ENCODE results near the gene NFKBIE.

The NFKBIE gene

DNA sequence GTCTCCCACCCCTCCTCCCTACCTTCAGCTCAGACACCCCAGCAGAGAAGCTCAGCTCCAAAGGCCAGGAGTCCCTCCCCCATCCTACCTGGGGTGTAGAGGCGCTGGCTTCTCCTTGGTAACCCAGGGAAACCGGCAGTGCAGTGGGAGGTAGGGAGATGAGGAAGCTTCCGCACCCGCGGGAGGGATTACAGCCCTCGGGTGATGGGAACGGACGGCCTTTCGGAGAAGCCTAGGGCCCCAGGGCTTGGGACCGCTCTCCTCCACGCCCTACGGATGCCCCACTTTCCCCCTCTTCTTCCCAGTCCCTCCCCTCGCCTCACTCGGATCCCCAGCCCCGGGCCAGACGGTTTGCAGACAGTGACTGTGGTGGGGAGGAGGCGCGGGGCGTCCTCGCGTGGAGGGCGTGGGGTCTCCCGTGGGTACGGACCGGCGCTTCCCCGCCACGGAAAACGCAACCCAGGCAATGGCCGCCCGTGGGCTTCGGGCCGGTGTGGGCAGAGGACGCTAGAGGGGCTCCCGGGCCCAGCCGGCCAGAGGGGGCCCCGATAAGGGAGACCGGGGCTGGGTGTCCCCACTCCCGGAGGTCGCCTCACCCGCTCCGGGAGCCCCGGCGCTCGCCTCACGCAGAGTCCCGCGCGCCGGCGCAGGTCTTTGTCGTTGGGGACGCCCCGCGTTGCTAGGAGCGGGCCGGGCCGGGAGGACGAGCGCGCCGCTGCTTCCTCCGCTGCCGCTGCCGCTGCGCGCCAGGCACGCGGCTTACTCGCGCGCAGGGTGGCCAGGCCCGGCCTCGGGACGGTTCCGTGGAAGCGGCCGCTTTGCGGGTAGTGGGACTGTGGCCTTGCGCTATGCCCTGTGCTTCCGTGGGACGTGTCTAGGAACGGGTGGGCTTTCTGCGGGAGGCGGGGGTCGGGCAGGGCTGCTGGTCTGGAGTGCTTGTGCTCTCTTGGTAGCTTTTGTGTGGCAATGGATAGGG is 32.0 kb upstream of the NFKBIE start:
- DNase-seq, result peak in 4 of 5 experiments; percentile 18 to 63 (median 24)

DNA sequence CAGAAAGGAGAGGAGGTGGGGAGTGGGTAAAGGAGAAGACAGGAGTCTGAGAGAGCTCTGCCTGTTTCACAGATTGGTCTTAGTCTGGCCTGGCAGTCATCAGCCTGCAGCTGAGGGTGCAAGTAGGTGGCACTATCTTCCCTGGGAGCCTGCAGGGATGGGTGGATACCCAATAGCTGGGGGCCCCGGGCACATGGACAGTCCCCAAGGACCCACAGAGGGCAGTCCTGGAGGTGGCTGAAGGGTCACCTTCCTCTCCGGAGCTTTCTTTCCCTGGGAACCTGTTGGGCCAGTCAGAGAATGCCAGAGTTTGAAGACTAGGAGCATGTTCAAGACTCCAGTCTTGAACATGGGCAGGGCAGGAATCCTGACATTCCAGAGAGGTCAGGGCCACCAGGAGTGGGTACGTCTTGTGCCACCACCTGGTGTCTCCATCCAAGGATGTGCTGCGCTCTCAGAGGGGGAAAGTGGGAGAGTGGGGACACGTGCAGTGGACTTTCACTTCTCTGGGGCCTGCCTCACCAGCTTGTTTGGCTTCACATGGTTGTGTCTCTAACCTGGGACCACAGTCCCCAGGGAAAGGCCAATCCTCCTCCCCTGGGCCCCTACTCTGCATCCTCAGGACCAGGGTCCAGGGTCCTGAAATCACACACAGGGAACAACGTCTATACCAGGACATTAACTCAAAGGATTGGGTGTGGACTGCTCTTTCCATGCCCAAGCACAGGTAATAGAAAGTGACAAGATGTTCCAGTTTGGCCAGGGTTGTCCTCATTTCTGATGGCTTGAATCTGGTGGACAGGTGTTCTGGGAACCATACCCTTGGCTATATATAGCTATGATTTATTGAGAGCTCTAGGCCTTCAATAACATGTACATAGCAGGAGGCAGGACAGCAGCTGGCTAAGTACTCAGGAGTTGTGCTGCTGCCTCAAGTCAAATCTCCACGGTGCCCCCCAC is 29.8 kb upstream of the NFKBIE start:
- DNase-seq, result no peak

DNA sequence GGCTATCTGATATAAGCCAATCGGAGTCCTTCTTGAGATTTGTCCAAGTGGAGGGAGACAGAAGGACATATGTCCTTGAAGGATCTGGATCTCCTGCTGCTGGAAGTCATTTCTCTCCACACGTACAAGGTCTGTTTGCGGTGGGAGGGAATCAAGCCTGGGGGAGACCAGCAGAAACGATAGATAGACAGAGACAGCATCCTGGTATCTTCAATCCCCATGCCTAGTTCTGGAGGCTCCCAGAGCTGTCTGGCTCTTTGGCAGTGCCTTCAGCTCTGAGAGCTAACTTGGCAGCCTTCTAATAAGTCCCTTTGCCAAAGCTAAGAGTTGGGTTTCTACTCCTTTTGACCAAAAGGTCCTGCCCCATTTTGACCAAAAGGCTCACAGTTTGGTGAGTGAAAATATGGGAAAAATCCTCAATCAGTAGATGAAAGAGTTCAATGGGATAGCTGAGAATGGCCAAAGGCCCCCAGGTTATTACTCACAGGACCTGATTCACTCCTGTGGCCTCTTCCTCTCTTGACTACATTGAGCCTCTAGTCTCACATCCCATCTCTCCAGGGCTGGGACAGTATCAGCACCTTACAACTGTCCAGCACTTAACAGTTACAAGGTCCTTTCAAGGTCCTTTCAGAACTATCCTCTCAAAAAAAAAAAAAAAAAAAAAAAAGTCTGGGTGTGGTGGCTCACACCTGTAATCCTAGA is 27.5 kb upstream of the NFKBIE start:
- no peak for DNase-seq

- DNase-seq, result no peak
Observed at GRCh38 chr6:44291841-44292240, 26.5 kb upstream of the NFKBIE start.

DNA sequence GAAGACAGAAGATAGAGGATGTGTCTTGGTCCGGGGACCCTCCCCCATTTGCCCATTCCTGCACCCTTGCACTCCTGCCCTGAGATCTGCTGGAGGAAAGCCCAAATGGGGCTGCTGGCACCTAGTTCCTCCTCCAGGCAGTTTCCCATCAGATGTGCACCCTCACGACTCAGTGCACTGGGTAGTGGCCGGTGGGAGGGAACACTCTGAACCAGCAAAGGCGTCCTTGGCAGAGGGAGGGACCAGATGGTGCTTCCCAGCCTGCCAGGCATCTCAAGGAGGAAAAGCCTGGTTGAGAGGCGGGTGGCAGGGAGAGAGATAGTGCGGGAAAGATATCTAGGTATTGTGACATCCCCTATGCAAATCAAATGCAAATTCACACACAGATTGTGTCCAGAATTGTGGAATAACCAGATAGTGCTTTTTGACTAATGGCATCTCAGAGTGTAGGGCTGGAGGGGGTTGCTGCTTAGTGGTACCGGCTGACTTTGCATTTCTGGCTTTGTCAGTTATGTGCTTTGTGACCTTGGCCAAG is 24.4 kb upstream of the NFKBIE start:
- DNase-seq, result no peak

GRCh38 chr6:44286747-44287146 is 21.4 kb upstream of the NFKBIE start:
- no peak for DNase-seq

DNA sequence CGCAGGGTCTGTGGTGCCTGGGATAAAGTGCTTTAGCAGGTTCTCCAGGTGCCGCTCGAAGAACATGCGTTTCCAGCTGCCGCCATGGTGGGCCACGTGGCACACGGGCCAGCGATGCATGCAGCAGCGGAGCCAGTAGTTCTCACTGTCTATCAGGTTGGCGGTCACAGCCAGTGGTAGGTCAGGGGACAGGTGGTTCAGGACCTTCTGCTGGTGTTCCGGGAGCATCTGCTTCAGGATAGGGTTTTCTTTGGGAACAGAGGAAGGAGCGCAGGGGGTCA is 20.9 kb upstream of the NFKBIE start:
- no peak for DNase-seq

DNA sequence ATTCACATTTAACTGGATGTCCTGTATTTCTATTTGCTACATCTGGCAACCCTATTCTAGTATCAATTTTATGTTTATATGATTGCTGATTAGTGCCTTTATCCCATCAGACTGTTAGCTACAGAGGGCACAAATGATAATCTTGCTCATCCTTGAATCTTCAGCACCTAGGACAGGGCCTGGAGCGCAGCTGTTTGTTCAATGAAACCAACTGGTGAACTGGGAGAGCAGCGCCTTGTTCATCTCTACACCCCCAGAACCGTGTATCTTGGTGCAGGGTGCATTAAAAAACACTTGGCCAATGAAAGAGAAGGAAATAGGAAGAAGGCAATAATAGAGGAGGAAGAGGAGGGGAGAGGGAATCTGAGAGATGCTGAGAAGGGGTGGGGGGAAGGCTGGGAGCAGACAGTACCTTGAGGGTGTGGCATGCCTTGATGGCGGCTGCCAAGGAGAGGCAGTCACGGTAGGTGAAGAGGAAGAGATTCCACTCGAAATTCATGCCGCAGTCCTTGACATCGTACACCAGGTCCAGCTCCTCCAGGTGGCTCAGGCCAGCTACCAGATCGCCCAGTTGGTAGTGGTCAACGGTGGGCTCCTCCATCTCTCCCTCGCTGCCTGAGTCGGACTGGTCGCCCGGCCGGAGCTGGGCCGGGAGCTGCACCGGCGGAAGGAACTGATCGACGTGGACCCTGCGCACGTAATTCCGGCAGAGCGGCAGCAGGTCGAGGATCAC is 20.4 kb upstream of the NFKBIE start:
- no peak for DNase-seq

- no peak for DNase-seq
Observed at GRCh38 chr6:44284867-44285266, 19.5 kb upstream of the NFKBIE start.

DNA sequence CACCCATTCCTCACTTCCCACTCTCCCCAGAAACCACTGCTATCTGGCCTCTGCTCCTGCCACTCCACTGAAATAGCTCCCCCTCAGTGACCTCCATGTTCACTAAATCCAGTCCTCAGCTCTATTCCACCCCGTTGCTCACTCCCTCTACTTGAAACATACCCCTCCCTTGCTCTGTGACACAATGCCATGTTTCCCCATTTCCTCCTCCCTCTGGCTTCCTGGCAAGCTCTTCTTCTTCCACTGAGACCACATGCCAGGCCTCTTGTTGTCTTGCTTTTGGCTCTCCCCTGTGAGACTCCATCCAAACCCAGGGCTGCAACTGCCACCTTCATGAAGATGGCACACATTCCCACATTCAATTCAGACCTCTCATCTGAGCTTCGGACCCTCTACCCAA is 18.8 kb upstream of the NFKBIE start:
- no peak for DNase-seq

DNA sequence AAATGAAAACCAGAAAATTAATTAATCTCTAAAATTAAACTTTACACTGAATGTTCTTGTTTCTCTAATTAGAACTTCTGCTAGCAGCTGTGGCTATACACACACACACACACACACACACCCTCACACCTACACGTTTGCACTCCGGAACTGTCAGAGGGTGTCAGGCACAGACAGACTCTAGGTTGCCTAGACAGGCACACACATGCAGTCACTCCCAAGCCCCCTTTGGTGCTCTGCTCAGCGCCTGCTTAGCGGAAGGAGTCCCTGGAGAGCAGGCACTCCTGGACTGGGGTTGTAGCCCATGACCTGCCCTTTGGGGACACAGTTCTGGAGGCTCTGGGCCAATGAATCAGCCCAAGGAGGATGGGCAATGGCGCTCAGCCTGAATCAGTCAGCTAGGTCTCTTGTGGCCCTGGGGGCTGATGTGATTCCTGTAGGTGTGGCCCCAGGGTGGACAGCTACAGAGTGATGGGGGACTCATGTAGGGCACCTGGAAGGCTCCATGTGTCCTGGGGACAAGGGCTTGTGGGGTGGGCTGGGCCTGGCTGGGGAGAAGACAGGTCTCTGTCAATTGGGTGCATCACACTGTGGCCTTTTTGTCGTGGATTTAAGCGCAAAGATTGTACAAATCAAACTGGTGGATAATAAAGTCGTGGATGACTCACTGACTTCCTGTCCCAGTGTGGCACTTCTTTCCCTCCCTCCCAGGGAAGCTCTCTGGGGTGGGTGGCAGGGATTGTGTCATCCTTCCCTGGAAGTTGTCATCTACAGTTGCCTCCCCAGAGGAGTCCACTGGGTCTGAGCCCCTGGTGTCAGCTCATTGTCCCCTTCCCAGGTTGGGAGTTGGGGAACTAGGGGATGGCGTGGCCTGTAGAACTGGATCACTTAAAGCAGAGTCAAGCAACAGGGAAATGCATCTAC is 13.7 kb upstream of the NFKBIE start:
- DNase-seq, result no peak

DNA sequence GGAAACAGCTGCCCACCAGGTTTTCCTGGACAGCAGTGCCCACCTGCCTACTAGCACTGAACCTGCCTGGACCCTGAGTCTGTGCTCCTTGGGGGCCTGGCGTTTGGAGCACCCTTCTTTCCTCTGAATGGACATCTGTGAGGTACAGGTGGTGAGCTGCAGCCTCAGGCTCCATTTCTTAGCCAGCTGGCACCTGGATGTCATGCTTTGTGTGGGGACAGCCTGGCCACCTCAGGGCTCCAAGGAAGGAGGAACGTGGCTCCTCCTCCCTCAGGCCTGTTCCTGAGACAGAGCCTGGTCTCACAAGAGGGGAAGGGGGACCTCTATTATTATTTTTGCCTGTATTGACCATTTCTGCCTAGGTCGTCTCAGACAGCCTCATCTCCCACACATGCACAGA is 13.0 kb upstream of the NFKBIE start:
- no peak for DNase-seq

DNA sequence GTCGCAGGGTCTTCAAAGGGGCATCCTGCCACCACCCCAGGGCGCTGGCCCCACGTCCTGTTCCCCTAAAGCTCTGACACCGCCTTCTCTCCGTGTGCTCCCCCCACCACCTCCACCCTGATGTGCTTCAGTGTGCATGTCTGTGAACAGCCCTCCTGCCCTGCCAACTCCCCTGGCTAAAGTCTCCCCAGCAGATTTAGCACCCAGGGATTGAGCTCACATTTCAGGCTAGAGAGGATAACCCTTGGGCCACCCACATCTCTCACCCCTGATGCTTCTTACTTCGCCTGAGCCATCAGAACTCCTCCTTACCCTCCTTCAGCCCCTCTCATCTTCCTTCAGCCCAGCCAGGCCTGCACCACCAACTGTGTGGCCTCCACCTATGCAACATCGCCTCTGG is 12.4 kb upstream of the NFKBIE start:
- DNase-seq, result no peak

DNA sequence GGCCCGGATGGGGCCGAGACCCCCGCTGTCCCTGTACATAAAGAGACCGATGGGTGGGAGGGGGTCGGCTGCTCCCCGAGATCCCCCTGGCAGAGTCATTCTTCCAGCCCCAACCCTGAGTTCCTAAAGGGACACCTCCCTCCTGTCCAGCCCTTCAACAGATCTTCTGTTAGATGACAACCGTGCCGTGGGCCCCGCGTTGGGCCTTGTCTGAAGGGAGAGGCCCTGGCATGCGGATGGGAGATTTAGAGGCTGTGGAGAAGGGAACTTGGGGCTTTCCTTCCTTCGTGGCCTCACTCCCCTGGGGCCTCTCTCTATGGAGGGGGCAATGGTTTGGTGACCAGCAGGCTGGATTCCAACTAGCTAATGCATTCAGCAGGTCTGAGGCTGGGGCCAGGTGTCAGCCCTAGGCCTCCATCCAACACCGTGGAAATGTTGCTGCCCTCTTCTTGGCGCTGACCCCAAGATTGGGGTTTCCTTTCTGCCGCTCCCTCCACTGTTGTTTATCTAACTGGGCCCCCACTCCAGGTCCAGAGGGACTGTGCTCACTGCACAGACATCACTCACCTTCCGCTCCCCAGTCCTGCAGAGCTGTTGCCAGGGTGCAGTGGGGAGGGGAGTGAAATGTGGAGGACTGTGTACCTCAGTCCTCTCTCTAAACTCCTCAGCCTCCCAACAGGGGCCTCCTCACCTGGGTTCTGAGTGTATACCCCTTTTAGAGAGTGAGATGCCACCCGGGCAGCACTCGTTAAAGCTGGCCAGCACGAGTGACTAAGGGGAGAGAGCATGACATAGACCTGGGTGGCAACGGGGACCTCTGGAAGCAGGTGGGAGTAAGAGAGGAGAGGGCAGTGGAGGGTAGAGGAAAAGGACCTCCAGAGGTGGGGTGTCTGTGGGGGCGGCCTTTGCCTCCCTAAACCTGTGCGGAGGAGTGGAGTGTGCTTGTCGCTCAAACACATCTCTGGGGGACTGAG is 11.6 kb upstream of the NFKBIE start:
- DNase-seq, result no peak

- DNase-seq, result peak in 1 of 5 experiments; percentile 45
Observed at GRCh38 chr6:44275749-44276648, 10.6 kb upstream of the NFKBIE start.

DNA sequence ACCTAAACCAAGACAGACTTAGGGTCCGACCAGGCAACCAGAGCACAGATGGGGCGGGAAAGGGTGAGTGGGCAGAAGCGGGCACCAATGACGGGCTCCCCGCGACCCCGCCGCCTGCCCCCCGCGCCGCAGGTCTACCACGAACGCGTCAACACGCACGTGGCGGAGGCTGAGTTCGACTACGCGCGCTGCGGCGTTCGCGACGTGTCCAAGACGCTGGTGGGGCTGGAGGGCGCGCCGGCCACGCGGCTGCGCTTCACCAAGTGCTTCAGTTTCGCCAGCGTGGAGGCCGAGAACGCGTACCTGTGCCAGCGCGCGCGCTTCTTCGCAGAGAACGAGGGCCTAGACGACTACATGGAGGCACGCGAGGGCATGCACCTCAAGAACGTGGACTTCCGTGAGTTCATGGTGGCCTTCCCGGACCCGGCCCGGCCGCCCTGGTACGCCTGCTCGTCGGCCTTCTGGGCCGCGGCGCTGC is 10.0 kb upstream of the NFKBIE start:
- no peak for DNase-seq

GRCh38 chr6:44273617-44274016 is 8.3 kb upstream of the NFKBIE start:
- DNase-seq, result no peak

DNA sequence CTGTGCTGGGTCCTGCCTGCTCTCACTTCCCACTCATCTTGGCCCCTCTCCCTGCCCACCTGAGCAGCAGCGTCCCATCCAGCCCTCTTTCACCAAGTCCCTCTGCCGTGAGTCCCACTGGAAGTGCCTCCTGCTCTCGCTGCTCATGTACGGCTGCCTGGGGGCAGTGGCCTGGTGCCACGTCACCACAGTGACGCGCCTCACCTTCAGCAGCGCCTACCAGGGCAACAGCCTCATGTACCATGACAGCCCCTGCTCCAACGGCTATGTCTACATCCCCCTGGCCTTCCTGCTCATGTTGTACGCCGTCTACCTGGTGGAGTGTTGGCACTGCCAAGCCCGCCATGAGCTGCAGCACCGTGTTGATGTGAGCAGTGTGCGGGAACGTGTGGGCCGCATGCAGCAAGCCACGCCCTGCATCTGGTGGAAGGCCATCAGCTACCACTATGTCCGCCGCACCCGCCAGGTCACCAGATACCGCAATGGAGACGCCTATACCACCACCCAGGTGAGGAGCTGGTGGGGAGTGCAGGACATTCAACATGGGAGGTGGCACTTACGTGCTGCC is 7.7 kb upstream of the NFKBIE start:
- DNase-seq, result no peak
